Measurements from ENCODE around the gene ATP5PD. TPM values are rescaled to one million over a fixed set of nuclear protein-coding genes. Genes with fewer than 3 reads are reported as not detected.

Gene ATP5PD
- total and polyA plus RNA-seq, 2 of the 13 experiments (the other 11 are each of a cell fraction or from before 2014, with no cell fraction given), result 158 to 428 TPM

- TF ChIP-seq KLF9 (CRISPR knock-in tag; IDR thresholded peaks at IDR 0.05; ENCODE audit: low read depth) (no peak), ZNF326 (CRISPR knock-in tag; IDR thresholded peaks at IDR 0.05; ENCODE audit: borderline replicate concordance) (no peak), ZNF121 (CRISPR knock-in tag; IDR thresholded peaks at IDR 0.05) (0 out of 2 replicates have a peak, but pooled peaks have one; percentile 29), ZNF280B (CRISPR knock-in tag; IDR thresholded peaks at IDR 0.05; ENCODE audit: borderline replicate concordance) (no peak), ZNF841 (CRISPR knock-in tag; IDR thresholded peaks at IDR 0.05; ENCODE audit: borderline replicate concordance) (no peak), ZBTB1 (CRISPR knock-in tag; IDR thresholded peaks at IDR 0.05; ENCODE audit: borderline replicate concordance) (no peak), ARID3A (IDR thresholded peaks at IDR 0.05; ENCODE audit: low read depth, low read length) (no peak), ARID2 (CRISPR knock-in tag; IDR thresholded peaks at IDR 0.05; ENCODE audit: borderline replicate concordance) (no peak), ARNT2 (CRISPR knock-in tag; IDR thresholded peaks at IDR 0.05; ENCODE audit: low read depth) (no peak), MZF1 (CRISPR knock-in tag; IDR thresholded peaks at IDR 0.05; ENCODE audit: borderline replicate concordance) (no peak), NFYB (CRISPR knock-in tag; IDR thresholded peaks at IDR 0.05) (no peak), ZNF142 (CRISPR knock-in tag; IDR thresholded peaks at IDR 0.05) (0 out of 2 replicates have a peak, but pooled peaks have one; percentile 35), ZNF577 (CRISPR knock-in tag; IDR thresholded peaks at IDR 0.05; ENCODE audit: borderline replicate concordance, low read depth) (no peak)
- TF ChIP-seq, protein P1, sequence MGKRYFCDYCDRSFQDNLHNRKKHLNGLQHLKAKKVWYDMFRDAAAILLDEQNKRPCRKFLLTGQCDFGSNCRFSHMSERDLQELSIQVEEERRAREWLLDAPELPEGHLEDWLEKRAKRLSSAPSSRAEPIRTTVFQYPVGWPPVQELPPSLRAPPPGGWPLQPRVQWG (CRISPR knock-in tag; IDR thresholded peaks at IDR 0.05; ENCODE audit: borderline replicate concordance, low read depth), result no peak
- TF ChIP-seq, protein P2, sequence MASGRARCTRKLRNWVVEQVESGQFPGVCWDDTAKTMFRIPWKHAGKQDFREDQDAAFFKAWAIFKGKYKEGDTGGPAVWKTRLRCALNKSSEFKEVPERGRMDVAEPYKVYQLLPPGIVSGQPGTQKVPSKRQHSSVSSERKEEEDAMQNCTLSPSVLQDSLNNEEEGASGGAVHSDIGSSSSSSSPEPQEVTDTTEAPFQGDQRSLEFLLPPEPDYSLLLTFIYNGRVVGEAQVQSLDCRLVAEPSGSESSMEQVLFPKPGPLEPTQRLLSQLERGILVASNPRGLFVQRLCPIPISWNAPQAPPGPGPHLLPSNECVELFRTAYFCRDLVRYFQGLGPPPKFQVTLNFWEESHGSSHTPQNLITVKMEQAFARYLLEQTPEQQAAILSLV (CRISPR knock-in tag; IDR thresholded peaks at IDR 0.05; ENCODE audit: borderline replicate concordance), result no peak
- TF ChIP-seq, protein P3, sequence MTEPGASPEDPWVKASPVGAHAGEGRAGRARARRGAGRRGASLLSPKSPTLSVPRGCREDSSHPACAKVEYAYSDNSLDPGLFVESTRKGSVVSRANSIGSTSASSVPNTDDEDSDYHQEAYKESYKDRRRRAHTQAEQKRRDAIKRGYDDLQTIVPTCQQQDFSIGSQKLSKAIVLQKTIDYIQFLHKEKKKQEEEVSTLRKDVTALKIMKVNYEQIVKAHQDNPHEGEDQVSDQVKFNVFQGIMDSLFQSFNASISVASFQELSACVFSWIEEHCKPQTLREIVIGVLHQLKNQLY (CRISPR knock-in tag; IDR thresholded peaks at IDR 0.05), result no peak
Observed at GRCh38 chr17:75096082-75096625, 49.4 kb upstream of the ATP5PD start (continued).
